ENCODE data around the gene PLEKHM3. TPM values are rescaled to one million over a fixed set of nuclear protein-coding genes. Genes with fewer than 3 reads are reported as not detected.

Gene PLEKHM3
- total RNA-seq, 1 donor = 23.5 TPM

DNA sequence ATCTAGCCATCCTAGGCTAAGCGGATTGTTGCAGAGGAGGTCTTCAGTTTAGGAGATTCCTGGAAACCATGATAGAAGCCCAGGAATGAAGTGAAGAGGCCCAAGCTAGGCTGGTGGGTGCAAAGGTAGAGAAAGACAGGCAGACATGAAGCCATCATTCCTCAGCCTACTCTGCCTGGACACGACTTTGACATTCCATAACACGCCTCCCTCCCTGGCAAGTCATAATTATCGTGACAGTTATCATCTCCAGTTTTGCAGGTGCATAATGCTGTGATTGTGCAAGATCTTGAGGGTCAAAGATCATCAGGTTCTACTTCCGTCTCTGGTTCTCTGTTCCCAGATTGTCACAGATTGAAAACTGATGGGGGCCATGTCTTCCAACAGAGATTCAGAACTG, 240.4 kb downstream of the PLEKHM3 start:
- Histone ChIP-seq H3K4me1 (ENCODE audit: insufficient read depth, low read length) (peaks cover 9% of the 10 kb centered on the region), H3K79me2 (ENCODE audit: insufficient read depth, low read length) (no peaks in the 10 kb centered on the region), H3K9me3 (ENCODE audit: low read depth, low read length) (no peaks in the 10 kb centered on the region), H2AFZ (ENCODE audit: low read length) (no peak overlapping the region), H3K4me3 (ENCODE audit: insufficient read depth, low read length) (no peak overlapping the region), H3K27ac (ENCODE audit: low read depth, low read length) (no peak overlapping the region), H4K20me1 (ENCODE audit: insufficient read depth, low read length) (no peaks in the 10 kb centered on the region), H3K36me3 (ENCODE audit: insufficient read depth, low read length) (no peaks in the 10 kb centered on the region), H3K4me2 (ENCODE audit: insufficient read depth, low read length) (no peak overlapping the region), H3K27me3 (ENCODE audit: insufficient read depth, low read length) (no peaks in the 10 kb centered on the region)
- TF ChIP-seq, protein P1, sequence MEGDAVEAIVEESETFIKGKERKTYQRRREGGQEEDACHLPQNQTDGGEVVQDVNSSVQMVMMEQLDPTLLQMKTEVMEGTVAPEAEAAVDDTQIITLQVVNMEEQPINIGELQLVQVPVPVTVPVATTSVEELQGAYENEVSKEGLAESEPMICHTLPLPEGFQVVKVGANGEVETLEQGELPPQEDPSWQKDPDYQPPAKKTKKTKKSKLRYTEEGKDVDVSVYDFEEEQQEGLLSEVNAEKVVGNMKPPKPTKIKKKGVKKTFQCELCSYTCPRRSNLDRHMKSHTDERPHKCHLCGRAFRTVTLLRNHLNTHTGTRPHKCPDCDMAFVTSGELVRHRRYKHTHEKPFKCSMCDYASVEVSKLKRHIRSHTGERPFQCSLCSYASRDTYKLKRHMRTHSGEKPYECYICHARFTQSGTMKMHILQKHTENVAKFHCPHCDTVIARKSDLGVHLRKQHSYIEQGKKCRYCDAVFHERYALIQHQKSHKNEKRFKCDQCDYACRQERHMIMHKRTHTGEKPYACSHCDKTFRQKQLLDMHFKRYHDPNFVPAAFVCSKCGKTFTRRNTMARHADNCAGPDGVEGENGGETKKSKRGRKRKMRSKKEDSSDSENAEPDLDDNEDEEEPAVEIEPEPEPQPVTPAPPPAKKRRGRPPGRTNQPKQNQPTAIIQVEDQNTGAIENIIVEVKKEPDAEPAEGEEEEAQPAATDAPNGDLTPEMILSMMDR (IDR thresholded peaks at IDR 0.05; ENCODE audit: extremely low read depth, low read depth, low read length) = no peak
- DNase-seq (ENCODE audit: insufficient read length, low spot score, missing footprints) = no peak

DNA sequence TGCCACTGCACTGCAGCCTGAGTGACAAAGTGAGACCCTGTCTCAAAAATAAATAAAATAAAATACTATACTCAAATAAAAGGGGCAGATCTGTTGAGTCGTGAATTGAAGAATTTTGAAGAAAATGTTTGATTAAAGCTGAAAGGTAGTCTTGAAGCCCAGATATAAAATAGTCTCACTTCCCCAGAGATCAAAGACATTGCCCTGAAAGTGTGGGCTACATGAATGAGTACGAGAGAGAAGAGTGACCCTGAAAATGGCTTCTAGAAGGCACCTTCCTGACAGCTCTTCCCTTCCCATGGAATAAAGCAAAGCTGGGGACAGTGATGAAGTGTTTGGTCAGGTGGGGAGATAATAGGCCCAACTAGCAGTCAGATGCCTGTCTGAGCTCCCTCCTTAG, 241.8 kb downstream of the PLEKHM3 start:
- TF ChIP-seq, protein P1 (IDR thresholded peaks at IDR 0.05; ENCODE audit: extremely low read depth, low read depth, low read length) = no peak
- H3K27me3 ChIP-seq (ENCODE audit: insufficient read depth, low read length) = no peaks in the 10 kb centered on the region
- no peaks in the 10 kb centered on the region for H3K79me2 ChIP-seq (ENCODE audit: insufficient read depth, low read length)
- H3K4me2 ChIP-seq (ENCODE audit: insufficient read depth, low read length) = no peak overlapping the region
- no peaks in the 10 kb centered on the region for H3K36me3 ChIP-seq (ENCODE audit: insufficient read depth, low read length)
- H2AFZ ChIP-seq (ENCODE audit: low read length) = no peak overlapping the region
- no peaks in the 10 kb centered on the region for H4K20me1 ChIP-seq (ENCODE audit: insufficient read depth, low read length)
- no peak for DNase-seq (ENCODE audit: insufficient read length, low spot score, missing footprints)
- H3K9me3 ChIP-seq (ENCODE audit: low read depth, low read length) = no peaks in the 10 kb centered on the region
- peaks cover 9% of the 10 kb centered on the region for H3K4me1 ChIP-seq (ENCODE audit: insufficient read depth, low read length)
- no peak overlapping the region for H3K4me3 ChIP-seq (ENCODE audit: insufficient read depth, low read length)
- H3K27ac ChIP-seq (ENCODE audit: low read depth, low read length) = no peak overlapping the region

DNA sequence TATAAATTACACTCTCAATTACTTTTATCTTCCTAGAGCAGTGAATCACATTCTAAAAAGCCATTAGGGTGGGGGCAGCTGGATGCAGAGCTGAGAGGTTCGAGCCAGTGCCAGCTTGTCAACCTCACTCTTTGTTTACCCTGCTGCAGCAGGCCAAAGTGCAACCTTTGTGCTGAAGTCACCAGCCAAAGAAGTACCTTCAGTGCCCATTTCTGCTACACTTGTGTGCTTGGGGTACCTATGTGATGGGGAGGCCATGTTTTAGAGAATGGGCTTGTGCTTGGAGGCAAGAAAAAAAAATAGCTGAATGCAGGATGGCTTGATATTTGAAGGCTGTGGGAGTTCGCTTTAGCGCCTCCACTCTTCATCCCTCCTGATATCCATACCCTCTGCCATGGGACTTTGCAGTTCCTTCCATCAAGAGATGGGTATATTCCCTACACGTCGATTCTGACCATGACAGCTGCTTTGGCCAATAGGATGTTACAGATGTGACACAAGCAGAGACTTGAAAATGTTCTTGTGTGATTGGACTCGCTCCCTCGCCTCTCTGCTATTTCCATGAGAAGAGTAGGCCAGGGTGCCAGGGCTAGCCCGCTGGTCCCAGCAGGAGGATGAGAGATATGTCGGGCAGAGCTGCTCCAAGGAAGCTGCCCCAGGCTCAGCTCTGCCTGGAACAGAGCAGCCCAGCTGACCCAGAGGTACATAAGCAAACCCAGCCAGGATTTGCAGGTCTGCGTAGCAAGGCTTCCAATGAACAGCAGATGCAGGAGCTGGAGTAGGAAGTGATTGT, 242.9 kb downstream of the PLEKHM3 start:
- Histone ChIP-seq H3K4me3 (ENCODE audit: insufficient read depth, low read length) (no peak overlapping the region), H3K27me3 (ENCODE audit: insufficient read depth, low read length) (no peaks in the 10 kb centered on the region), H3K4me2 (ENCODE audit: insufficient read depth, low read length) (no peak overlapping the region), H2AFZ (ENCODE audit: low read length) (no peak overlapping the region), H3K9me3 (ENCODE audit: low read depth, low read length) (no peaks in the 10 kb centered on the region), H3K79me2 (ENCODE audit: insufficient read depth, low read length) (no peaks in the 10 kb centered on the region), H4K20me1 (ENCODE audit: insufficient read depth, low read length) (no peaks in the 10 kb centered on the region), H3K4me1 (ENCODE audit: insufficient read depth, low read length) (peaks cover 9% of the 10 kb centered on the region), H3K27ac (ENCODE audit: low read depth, low read length) (no peak overlapping the region), H3K36me3 (ENCODE audit: insufficient read depth, low read length) (no peaks in the 10 kb centered on the region)
- TF ChIP-seq, protein P1 (IDR thresholded peaks at IDR 0.05; ENCODE audit: extremely low read depth, low read depth, low read length) = no peak
- no peak for DNase-seq (ENCODE audit: insufficient read length, low spot score, missing footprints)

DNA sequence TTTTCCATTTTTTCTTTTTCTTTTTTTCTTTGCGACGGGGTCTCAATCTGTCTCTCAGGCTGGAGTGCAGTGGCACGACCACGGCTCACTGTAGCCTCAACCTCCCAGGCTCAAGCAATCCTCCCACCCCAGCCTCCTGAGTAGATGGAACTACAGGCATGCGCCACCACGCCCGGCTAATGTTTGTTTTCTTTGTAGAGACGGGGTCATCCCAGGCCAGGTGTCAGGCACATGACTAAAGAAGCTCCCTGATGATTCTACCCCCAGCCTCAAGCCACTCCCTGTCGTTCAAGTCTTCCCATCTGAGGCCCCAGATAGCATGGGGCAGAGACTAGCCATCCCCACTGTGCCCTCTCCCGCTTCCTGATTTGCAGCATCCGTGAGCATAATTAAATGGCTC, 245.8 kb downstream of the PLEKHM3 start:
- DNase-seq (ENCODE audit: insufficient read length, low spot score, missing footprints) = no peak
- Histone ChIP-seq H2AFZ (ENCODE audit: low read length) (no peak overlapping the region), H4K20me1 (ENCODE audit: insufficient read depth, low read length) (no peaks in the 10 kb centered on the region), H3K27me3 (ENCODE audit: insufficient read depth, low read length) (no peaks in the 10 kb centered on the region), H3K79me2 (ENCODE audit: insufficient read depth, low read length) (no peaks in the 10 kb centered on the region), H3K9me3 (ENCODE audit: low read depth, low read length) (no peaks in the 10 kb centered on the region), H3K4me2 (ENCODE audit: insufficient read depth, low read length) (no peak overlapping the region), H3K36me3 (ENCODE audit: insufficient read depth, low read length) (no peaks in the 10 kb centered on the region), H3K27ac (ENCODE audit: low read depth, low read length) (no peak overlapping the region), H3K4me1 (ENCODE audit: insufficient read depth, low read length) (peaks cover 9% of the 10 kb centered on the region), H3K4me3 (ENCODE audit: insufficient read depth, low read length) (no peak overlapping the region)
- TF ChIP-seq, protein P1 (IDR thresholded peaks at IDR 0.05; ENCODE audit: extremely low read depth, low read depth, low read length) = no peak
